HG02852 (cell line): ENCODE measurements around the gene FUT7.
"Not testable (repeated sequence)": the region's sequence is repeated elsewhere in the genome, so short reads cannot be mapped to it uniquely, and the experiment has no call there.

Experiments
- ATAC-seq: cut with Tn5 transposase; IDR thresholded peaks from one replicate; pipeline ENCODE4 v1.9.1; 2021; ENCODE audit warnings: mild to moderate bottlenecking, moderate library complexity; ENCODE audit not compliant: unreplicated experiment

The FUT7 gene

GRCh38 chr9:137034709-137035506 lies 3.0 kb upstream of the FUT7 start:
- no peak for ATAC-seq

GRCh38 chr9:137034039-137034708 lies 2.3 kb upstream of the FUT7 start:
- no peak for ATAC-seq

GRCh38 chr9:137033481-137033880 lies 1.6 kb upstream of the FUT7 start:
- ATAC-seq, result not testable (repeated sequence)

GRCh38 chr9:137032858-137033257 lies 970 bp upstream of the FUT7 start:
- ATAC-seq, result no peak

- no peak for ATAC-seq
Observed at GRCh38 chr9:137030538-137031527, 1.1 kb downstream of the FUT7 start.

GRCh38 chr9:137030006-137030405 lies 1.9 kb downstream of the FUT7 start:
- no peak for ATAC-seq

- ATAC-seq, result no peak
Observed at GRCh38 chr9:137029058-137029936, 2.6 kb downstream of the FUT7 start.

GRCh38 chr9:137028263-137029057 lies 3.4 kb downstream of the FUT7 start:
- peak; percentile 44 for ATAC-seq

- no peak for ATAC-seq
Observed at GRCh38 chr9:137027369-137028262, 4.3 kb downstream of the FUT7 start, which contains the start of gene ABCA2. ABCA2 (minus strand) TSS chr9:137028237; CDS start chr9:137028140, 97 bp downstream.

GRCh38 chr9:137026828-137027227 lies 5.1 kb downstream of the FUT7 start:
- no peak for ATAC-seq

- ATAC-seq, result no peak
Observed at GRCh38 chr9:137026384-137026783, 5.5 kb downstream of the FUT7 start.

GRCh38 chr9:137025517-137025966 lies 6.3 kb downstream of the FUT7 start:
- no peak for ATAC-seq

GRCh38 chr9:137023583-137023991 lies 8.3 kb downstream of the FUT7 start:
- no peak for ATAC-seq

- no peak for ATAC-seq
Observed at GRCh38 chr9:137023157-137023556, 8.7 kb downstream of the FUT7 start.

- ATAC-seq, result no peak
Observed at GRCh38 chr9:137022662-137023008, 9.3 kb downstream of the FUT7 start.

- ATAC-seq, result no peak
Observed at GRCh38 chr9:137021979-137022661, 9.8 kb downstream of the FUT7 start.

GRCh38 chr9:137021568-137021978 lies 10.3 kb downstream of the FUT7 start:
- ATAC-seq, result no peak
